Measurements from ENCODE around the gene CERS2. TPM values are rescaled to one million over a fixed set of nuclear protein-coding genes. Genes with fewer than 3 reads are reported as not detected.
A peak's percentile ranks its signal among the peaks of the same experiment; 100 is the strongest.

Gene CERS2
- polyA plus RNA-seq, 1 of the 3 experiments (the other 2 are of a cell fraction), result 150 TPM

DNA sequence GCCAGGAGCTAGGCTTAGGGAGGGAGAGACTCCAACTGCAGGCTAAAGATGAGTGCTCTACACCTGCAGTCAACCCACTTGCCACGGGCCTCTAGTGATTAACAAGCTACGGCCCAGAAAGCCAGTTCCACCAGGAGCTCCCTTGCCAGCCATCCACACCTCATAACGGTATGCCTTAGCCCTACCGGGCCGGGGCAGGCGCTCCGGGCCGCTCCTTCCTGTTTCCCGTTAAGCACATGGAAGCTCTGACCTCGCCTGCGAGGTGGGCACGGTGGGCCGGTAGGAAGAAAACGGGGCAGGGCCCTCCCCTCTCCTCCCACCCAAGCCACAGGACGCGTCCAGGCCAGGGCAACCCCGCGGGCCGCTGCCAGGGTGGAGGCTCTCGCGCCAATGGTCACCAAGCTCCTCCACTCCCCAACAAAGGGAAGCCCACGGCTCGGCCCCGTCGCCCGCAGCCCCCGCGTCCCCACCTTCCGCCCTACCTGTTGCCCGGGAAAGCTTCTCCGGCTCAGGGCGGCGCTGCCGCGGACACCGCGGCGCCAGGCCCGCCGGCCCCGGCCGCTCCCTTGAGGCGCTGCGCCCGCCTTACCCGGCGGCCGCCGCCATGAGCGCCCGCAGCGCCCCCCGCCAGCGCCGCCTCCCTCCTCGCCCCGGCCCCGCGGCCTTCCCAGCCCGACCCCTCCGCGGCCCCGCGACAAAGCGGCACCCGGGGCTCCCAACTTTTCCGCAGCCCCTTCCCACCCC lies 627 bp downstream of the CERS2 start:
- no peak overlapping the region for H2AFZ ChIP-seq (ENCODE audit: low read depth)
- WGBS (ENCODE audit: low lambda C conversion rate), result 0% methylated on average over 20 of the region's 67 CpGs
- TF ChIP-seq MXI1 (IDR thresholded peaks at IDR 0.05; ENCODE audit: low read depth, low read length) (peak; percentile 59; the same call in 1 of the 2 replicates), TEAD4 (IDR thresholded peaks at IDR 0.05; ENCODE audit: borderline replicate concordance, insufficient read depth) (no peak)
- TF ChIP-seq, protein P1, sequence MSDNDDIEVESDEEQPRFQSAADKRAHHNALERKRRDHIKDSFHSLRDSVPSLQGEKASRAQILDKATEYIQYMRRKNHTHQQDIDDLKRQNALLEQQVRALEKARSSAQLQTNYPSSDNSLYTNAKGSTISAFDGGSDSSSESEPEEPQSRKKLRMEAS (IDR thresholded peaks at IDR 0.05; ENCODE audit: low read depth), result peak; percentile 69; the same call in 1 of the 2 replicates
- ChIA-PET POLR2A (interaction anchor here (0.8 to 2.5 kb wide), 3 partner anchors 16 to 395 kb away, joined by 3 to 10 read pairs (median 5); partner anchors contain the start of genes MCL1 and MINDY1), CTCF (interaction anchor here (0.7 to 17.0 kb wide), 5 partner anchors 8 to 74 kb away, joined by 3 to 371 read pairs (median 4); partner anchors contain the start of genes ANXA9, C1orf56 and MINDY1)
- H3K4me2 ChIP-seq, result peak overlapping the region; percentile 89
- H4K20me1 ChIP-seq (ENCODE audit: insufficient read depth), result peaks cover 46% of the 10 kb centered on the region
- H3K27me3 ChIP-seq (ENCODE audit: insufficient read depth), result no peaks in the 10 kb centered on the region
- H3K79me2 ChIP-seq (ENCODE audit: insufficient read depth), result peaks cover 60% of the 10 kb centered on the region
- H3K36me3 ChIP-seq (replicated peaks in 1 of 2; ENCODE audit: control insufficient read depth in 1 of 2, insufficient read depth in 2 of 2, low read length in 1 of 2), result no peaks in the 10 kb centered on the region
- H3K27ac ChIP-seq (ENCODE audit: low read depth in 2 of 2, low read length in 1 of 2), result peak overlapping the region; percentile 62 to 85
- no peaks in the 10 kb centered on the region for H3K9me3 ChIP-seq
- H3K4me3 ChIP-seq (ENCODE audit: low read depth in 2 of 2, low read length in 1 of 2), result peak overlapping the region; percentile 72 to 79
- peaks cover 14% of the 10 kb centered on the region for H3F3A ChIP-seq (replicated peaks; ENCODE audit: insufficient read depth)
- peak overlapping the region; percentile 92 for H3K9ac ChIP-seq
- H3K9me2 ChIP-seq, result no peaks in the 10 kb centered on the region
- peak; percentile 83 for DNase-seq
- H3K4me1 ChIP-seq (ENCODE audit: control insufficient read depth in 1 of 2, insufficient read depth in 2 of 2, low read depth in 1 of 2, low read length in 1 of 2), result peaks cover 36 to 45% of the 10 kb centered on the region in 2 experiments

DNA sequence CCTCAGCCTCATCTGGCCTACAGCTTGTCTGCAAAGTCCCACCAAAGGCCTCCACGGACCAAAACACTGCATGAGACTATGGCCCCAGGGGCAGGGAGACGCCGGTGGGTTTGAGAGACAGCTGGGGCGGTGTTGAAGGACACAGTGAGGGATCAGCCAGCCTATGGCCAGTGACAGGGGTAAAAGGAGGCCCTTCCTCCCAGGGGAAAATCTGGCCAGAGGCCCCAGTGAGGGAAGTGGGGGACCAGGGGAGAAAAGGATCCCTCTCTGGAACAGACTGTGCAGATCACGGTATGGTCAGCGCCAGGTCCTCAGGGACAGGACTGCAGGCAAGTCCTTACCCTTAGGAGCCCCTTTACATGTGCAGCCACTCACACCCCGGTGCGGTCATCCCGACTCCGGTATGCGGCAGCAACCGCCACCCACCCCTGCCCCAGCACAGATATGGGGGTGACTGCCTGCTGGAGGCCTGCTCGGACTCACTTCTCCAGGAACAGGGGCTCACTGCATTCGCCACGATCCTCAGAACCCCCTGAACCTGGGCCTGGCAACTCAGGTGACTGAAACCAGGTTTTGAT lies 1.3 kb downstream of the CERS2 start:
- ChIA-PET CTCF (interaction anchor here (0.7 to 17.0 kb wide), 5 partner anchors 9 to 75 kb away, joined by 3 to 371 read pairs (median 4); partner anchors contain the start of genes ANXA9, C1orf56 and MINDY1), POLR2A (interaction anchor here (0.5 to 2.5 kb wide), 4 partner anchors 16 to 394 kb away, joined by 3 to 10 read pairs (median 4); partner anchors contain the start of genes MCL1 and MINDY1)
- H3K27me3 ChIP-seq (ENCODE audit: insufficient read depth), result no peaks in the 10 kb centered on the region
- H3K27ac ChIP-seq (ENCODE audit: low read depth in 2 of 2, low read length in 1 of 2), result peak overlapping the region; percentile 62 to 85; a peak in 3 of 4 replicates
- H4K20me1 ChIP-seq (ENCODE audit: insufficient read depth), result peaks cover 51% of the 10 kb centered on the region
- H3K4me1 ChIP-seq (ENCODE audit: control insufficient read depth in 1 of 2, insufficient read depth in 2 of 2, low read depth in 1 of 2, low read length in 1 of 2), result peaks cover 36 to 43% of the 10 kb centered on the region in 2 experiments
- peak; percentile 58 for DNase-seq
- H3F3A ChIP-seq (replicated peaks; ENCODE audit: insufficient read depth), result peaks cover 13% of the 10 kb centered on the region
- peak overlapping the region; percentile 89 for H3K4me2 ChIP-seq
- H3K4me3 ChIP-seq (ENCODE audit: low read depth in 2 of 2, low read length in 1 of 2), result peak overlapping the region; percentile 72 to 79
- no peaks in the 10 kb centered on the region for H3K9me2 ChIP-seq
- TF ChIP-seq SMC3 (IDR thresholded peaks at IDR 0.05; ENCODE audit: low read depth, low read length), result no peak
- TF ChIP-seq ELF1 (IDR thresholded peaks at IDR 0.05), result no peak
- TF ChIP-seq RFX5 (IDR thresholded peaks at IDR 0.05; ENCODE audit: low read length), result no peak
- TF ChIP-seq NFIC (IDR thresholded peaks at IDR 0.05; ENCODE audit: borderline replicate concordance), result no peak
- no peak for TF ChIP-seq EZH2phosphoT487 (IDR thresholded peaks at IDR 0.05; ENCODE audit: borderline replicate concordance, low read depth)
- TF ChIP-seq, protein P1 (IDR thresholded peaks at IDR 0.05; ENCODE audit: low read depth), result no peak
- TF ChIP-seq FOXM1 (IDR thresholded peaks at IDR 0.05; ENCODE audit: low read depth), result no peak
- no peak for TF ChIP-seq MEF2A (IDR thresholded peaks at IDR 0.05; ENCODE audit: borderline replicate concordance, low read depth)
- no peak for TF ChIP-seq FOSL2 (IDR thresholded peaks at IDR 0.05; ENCODE audit: borderline replicate concordance, low read depth)
- no peak for TF ChIP-seq GATA2 (CRISPR knock-in tag; IDR thresholded peaks at IDR 0.05)
- TF ChIP-seq RAD21 (IDR thresholded peaks at IDR 0.05; ENCODE audit: low read length), result no peak
- TF ChIP-seq CHD2 (IDR thresholded peaks at IDR 0.05; ENCODE audit: low read length, partially characterized antibody), result no peak
- no peak for TF ChIP-seq RCOR1 (IDR thresholded peaks at IDR 0.05; ENCODE audit: low read length)
- TF ChIP-seq, protein P2, sequence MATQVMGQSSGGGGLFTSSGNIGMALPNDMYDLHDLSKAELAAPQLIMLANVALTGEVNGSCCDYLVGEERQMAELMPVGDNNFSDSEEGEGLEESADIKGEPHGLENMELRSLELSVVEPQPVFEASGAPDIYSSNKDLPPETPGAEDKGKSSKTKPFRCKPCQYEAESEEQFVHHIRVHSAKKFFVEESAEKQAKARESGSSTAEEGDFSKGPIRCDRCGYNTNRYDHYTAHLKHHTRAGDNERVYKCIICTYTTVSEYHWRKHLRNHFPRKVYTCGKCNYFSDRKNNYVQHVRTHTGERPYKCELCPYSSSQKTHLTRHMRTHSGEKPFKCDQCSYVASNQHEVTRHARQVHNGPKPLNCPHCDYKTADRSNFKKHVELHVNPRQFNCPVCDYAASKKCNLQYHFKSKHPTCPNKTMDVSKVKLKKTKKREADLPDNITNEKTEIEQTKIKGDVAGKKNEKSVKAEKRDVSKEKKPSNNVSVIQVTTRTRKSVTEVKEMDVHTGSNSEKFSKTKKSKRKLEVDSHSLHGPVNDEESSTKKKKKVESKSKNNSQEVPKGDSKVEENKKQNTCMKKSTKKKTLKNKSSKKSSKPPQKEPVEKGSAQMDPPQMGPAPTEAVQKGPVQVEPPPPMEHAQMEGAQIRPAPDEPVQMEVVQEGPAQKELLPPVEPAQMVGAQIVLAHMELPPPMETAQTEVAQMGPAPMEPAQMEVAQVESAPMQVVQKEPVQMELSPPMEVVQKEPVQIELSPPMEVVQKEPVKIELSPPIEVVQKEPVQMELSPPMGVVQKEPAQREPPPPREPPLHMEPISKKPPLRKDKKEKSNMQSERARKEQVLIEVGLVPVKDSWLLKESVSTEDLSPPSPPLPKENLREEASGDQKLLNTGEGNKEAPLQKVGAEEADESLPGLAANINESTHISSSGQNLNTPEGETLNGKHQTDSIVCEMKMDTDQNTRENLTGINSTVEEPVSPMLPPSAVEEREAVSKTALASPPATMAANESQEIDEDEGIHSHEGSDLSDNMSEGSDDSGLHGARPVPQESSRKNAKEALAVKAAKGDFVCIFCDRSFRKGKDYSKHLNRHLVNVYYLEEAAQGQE (IDR thresholded peaks at IDR 0.05; ENCODE audit: low read depth, low read length), result no peak
- no peak for TF ChIP-seq GABPA (IDR thresholded peaks at IDR 0.05; ENCODE audit: low read depth)
- no peak for TF ChIP-seq RXRA (IDR thresholded peaks at IDR 0.05; ENCODE audit: borderline replicate concordance, low read depth)
- TF ChIP-seq FOXJ3 (CRISPR knock-in tag; IDR thresholded peaks at IDR 0.05), result no peak
- TF ChIP-seq MXI1 (IDR thresholded peaks at IDR 0.05; ENCODE audit: low read depth, low read length), result no peak; the same call in 1 of the 2 replicates
- H3K79me2 ChIP-seq (ENCODE audit: insufficient read depth), result peaks cover 67% of the 10 kb centered on the region
- H3K36me3 ChIP-seq (replicated peaks in 1 of 2; ENCODE audit: control insufficient read depth in 1 of 2, insufficient read depth in 2 of 2, low read length in 1 of 2), result peaks cover 3 to 6% of the 10 kb centered on the region in 2 experiments
- H3K9ac ChIP-seq, result peak overlapping the region; percentile 92
- no peaks in the 10 kb centered on the region for H3K9me3 ChIP-seq
- no peak overlapping the region for H2AFZ ChIP-seq (ENCODE audit: low read depth)
- 20% methylated on average over 10 of the region's 15 CpGs for WGBS (ENCODE audit: low lambda C conversion rate)
